SK-N-DZ (cell line): ENCODE measurements around the gene XRCC1.
"Not testable (repeated sequence)": the region's sequence is repeated elsewhere in the genome, so short reads cannot be mapped to it uniquely, and the experiment has no call there.

ENCODE experiments used
- DNase-seq: peaks from one replicate; pipeline ENCODE4 v3.0.0-alpha.2; 2015; ENCODE audit warnings: low spot score

XRCC1 gene

GRCh38 chr19:43522929-43523328, 52.4 kb downstream of the XRCC1 start:
- DNase-seq = no peak

- peak; percentile 76 for DNase-seq
Observed at GRCh38 chr19:43519436-43520088, 55.8 kb downstream of the XRCC1 start.

- DNase-seq = no peak
Observed at GRCh38 chr19:43518051-43518450, 57.3 kb downstream of the XRCC1 start.

- not testable (repeated sequence) for DNase-seq
Observed at GRCh38 chr19:43512399-43512798, 62.9 kb downstream of the XRCC1 start.

GRCh38 chr19:43511324-43511723, 64.0 kb downstream of the XRCC1 start:
- DNase-seq = no peak

GRCh38 chr19:43510713-43511112, 64.6 kb downstream of the XRCC1 start:
- DNase-seq = no peak

GRCh38 chr19:43507880-43508279, 67.4 kb downstream of the XRCC1 start:
- DNase-seq = no peak

GRCh38 chr19:43506629-43507028, 68.7 kb downstream of the XRCC1 start:
- DNase-seq = no peak

GRCh38 chr19:43505941-43506340, 69.4 kb downstream of the XRCC1 start:
- no peak for DNase-seq

- no peak for DNase-seq
Observed at GRCh38 chr19:43505186-43505456, 70.2 kb downstream of the XRCC1 start.

GRCh38 chr19:43504426-43505185, 70.7 kb downstream of the XRCC1 start, which contains the start of gene PHLDB3:
TSS of gene PHLDB3 (minus strand) at chr19:43504746. CDS start at chr19:43504118, 628 bp downstream.
- peak; percentile 28 for DNase-seq

GRCh38 chr19:43503501-43504425, 71.6 kb downstream of the XRCC1 start:
- peak; percentile 93 for DNase-seq

GRCh38 chr19:43502419-43502976, 72.8 kb downstream of the XRCC1 start:
- DNase-seq = no peak

GRCh38 chr19:43501661-43502418, 73.5 kb downstream of the XRCC1 start:
- peak; percentile 51 for DNase-seq

GRCh38 chr19:43499042-43499441, 76.3 kb downstream of the XRCC1 start:
- DNase-seq = no peak

- DNase-seq = no peak
Observed at GRCh38 chr19:43498233-43498842, 77.0 kb downstream of the XRCC1 start.

GRCh38 chr19:43496960-43497359, 78.4 kb downstream of the XRCC1 start:
- no peak for DNase-seq

- no peak for DNase-seq
Observed at GRCh38 chr19:43495082-43495481, 80.2 kb downstream of the XRCC1 start.
